Keratinocyte (primary cell): ENCODE data around the gene AIP. TPM values are rescaled to one million over a fixed set of nuclear protein-coding genes. Genes with fewer than 3 reads are reported as not detected.

ENCODE experiments used
- DNase-seq: peaks from one replicate; pipeline ENCODE4 v3.0.0-alpha.2; 2011; ENCODE audit warnings: low read depth, missing footprints, low spot score
- FAIRE-seq: peaks from 2 replicates; lab custom pipeline; 2011; peaks lifted over from hg19 to GRCh38; lab: Jason Lieb, UNC
- H2AFZ ChIP-seq: 2 replicates; pipeline ENCODE4 v1.6.0; 2012; ENCODE audit warnings: low read length, control low read depth, inconsistent platforms; ENCODE audit not compliant: control insufficient read depth
- H3K27ac ChIP-seq: 2 replicates; pipeline ENCODE4 v1.5.1; 2011; ENCODE audit warnings: low read length; ENCODE audit not compliant: control insufficient read depth, insufficient read depth
- H3K27me3 ChIP-seq: 3 replicates; pipeline ENCODE4 v1.6.0; 2011; ENCODE audit warnings: low read length; ENCODE audit not compliant: control insufficient read depth, insufficient read depth; ENCODE audit errors: extremely low read depth
- H3K36me3 ChIP-seq, 2 experiments: 2 replicates in 1 of 2; 3 replicates in 1 of 2; pipeline ENCODE4 v1.5.1; 2011; ENCODE audit warnings: low read length in 2 of 2, mild to moderate bottlenecking in 1 of 2; ENCODE audit not compliant: control insufficient read depth in 2 of 2, insufficient read depth in 2 of 2; ENCODE audit errors: extremely low read depth in 1 of 2
- H3K4me1 ChIP-seq: 3 replicates; pipeline ENCODE4 v1.5.1; 2011; ENCODE audit warnings: low read length; ENCODE audit not compliant: control insufficient read depth, insufficient read depth; ENCODE audit errors: extremely low read depth
- H3K4me2 ChIP-seq: 3 replicates; pipeline ENCODE4 v1.6.0; 2011; ENCODE audit warnings: low read depth, low read length; ENCODE audit not compliant: control insufficient read depth, insufficient read depth; ENCODE audit errors: extremely low read depth
- H3K4me3 ChIP-seq, 3 experiments: fragments of 200-600 bp in 1 of 3; sonication (generic) in 1 of 3; 2 replicates in 2 of 3; 3 replicates in 1 of 3; pipeline ENCODE4 v1.5.1; 2011 to 2016; ENCODE audit warnings: low read length in 3 of 3, mild to moderate bottlenecking in 3 of 3, control low read depth in 2 of 3, inconsistent platforms in 1 of 3, low read depth in 1 of 3, mixed read lengths in 1 of 3, mixed run types in 1 of 3, moderate library complexity in 1 of 3; ENCODE audit not compliant: control insufficient read depth in 2 of 3, insufficient read depth in 2 of 3; ENCODE audit errors: extremely low read depth in 1 of 3
- H3K79me2 ChIP-seq: 2 replicates; pipeline ENCODE4 v1.6.0; 2012; ENCODE audit warnings: low read length; ENCODE audit not compliant: control insufficient read depth, insufficient read depth
- H3K9ac ChIP-seq: 3 replicates; pipeline ENCODE4 v1.6.0; 2011; ENCODE audit warnings: low read length; ENCODE audit not compliant: control insufficient read depth, insufficient read depth; ENCODE audit errors: extremely low read depth
- H3K9me1 ChIP-seq: 3 replicates; pipeline ENCODE4 v1.6.0; 2011; ENCODE audit warnings: low read length; ENCODE audit not compliant: control insufficient read depth, insufficient read depth; ENCODE audit errors: extremely low read depth
- H3K9me3 ChIP-seq: 2 replicates; pipeline ENCODE4 v1.5.1; 2012; ENCODE audit warnings: low read depth, low read length; ENCODE audit not compliant: control insufficient read depth
- H4K20me1 ChIP-seq: 3 replicates; pipeline ENCODE4 v1.6.0; 2011; ENCODE audit warnings: low read length; ENCODE audit not compliant: control insufficient read depth, insufficient read depth; ENCODE audit errors: extremely low read depth
- CTCF ChIP-seq, 3 experiments: IDR thresholded peaks in 1 of 3; conservative IDR thresholded peaks in 1 of 3; optimal IDR thresholded peaks in 1 of 3; 2 replicates in 2 of 3; 3 replicates in 1 of 3; pipeline versions ENCODE3 to v1.5.1; 2011; ENCODE audit warnings: low read length in 3 of 3, mild to moderate bottlenecking in 3 of 3, moderate library complexity in 2 of 3, control low read depth in 1 of 3, inconsistent platforms in 1 of 3; ENCODE audit not compliant: insufficient read depth in 2 of 3; ENCODE audit errors: extremely low read depth in 1 of 3
- EZH2 ChIP-seq: IDR thresholded peaks from one replicate; pipeline ENCODE4 v1.6.1; 2012; ENCODE audit warnings: inconsistent platforms, mild to moderate bottlenecking, low read length, moderate library complexity
- dilution Hi-C: fragments of 300-500 bp; cut with MboI; formaldehyde crosslinking; loops from one replicate; pipeline ENCODE4 v1.7.0; 2020; ENCODE audit warnings: low sequenced_read_pairs; ENCODE audit not compliant: extremely low pct_ligation_motif_present
- polyA plus RNA-seq, 5 experiments: library from polyadenylated mRNA; depleted of rRNA in 3 of 5; stranded (reverse) in 3 of 5; stranded (forward) in 1 of 5; unstranded in 1 of 5; fragments of >200 nt; gene quantifications; 1 replicate in 1 of 5; 2 replicates in 3 of 5; 3 replicates in 1 of 5; pipeline versions ENCODE4 v1.2.1 to v1.2.3, GENCODE V29; 2011 to 2012; ENCODE audit warnings: missing spikeins in 2 of 5, low read depth in 1 of 5, low replicate concordance in 1 of 5

The AIP gene
- polyA plus RNA-seq, 1 donor (not counting 4 experiments of a cell fraction or from before 2014, with no cell fraction given) = 32.5 TPM

- no peak for FAIRE-seq
- Histone ChIP-seq H3K27ac (no peak overlapping the region), H3K79me2 (peaks cover 2% of the 10 kb centered on the region), H3K9ac (no peak overlapping the region), H3K4me2 (no peak overlapping the region), H3K9me3 (no peaks in the 10 kb centered on the region), H3K36me3 (peaks cover 18 to 23% of the 10 kb centered on the region in 2 experiments), H3K27me3 (no peaks in the 10 kb centered on the region), H3K4me3 (no peak overlapping the region), H4K20me1 (no peaks in the 10 kb centered on the region), H2AFZ (no peak overlapping the region), H3K9me1 (no peaks in the 10 kb centered on the region), H3K4me1 (no peaks in the 10 kb centered on the region)
- dilution Hi-C loops = no loop called here
- no peak for DNase-seq
- TF ChIP-seq EZH2 (no peak), CTCF (optimal IDR thresholded peaks at IDR 0.05 in 1 of 3, IDR thresholded peaks at IDR 0.05 in 1 of 3, conservative IDR thresholded peaks at IDR 0.05 in 1 of 3; ENCODE audit: extremely low read depth in 1 of 3, insufficient read depth in 2 of 3, low read length in 3 of 3) (no peak)
These were observed 7.3 kb downstream of the AIP start for GRCh38 chr11:67489885-67490726.

- peaks cover 2% of the 10 kb centered on the region for H3K79me2 ChIP-seq
- no peaks in the 10 kb centered on the region for H3K9me3 ChIP-seq
- no peak overlapping the region for H3K4me3 ChIP-seq
- FAIRE-seq = no peak
- no peak for DNase-seq
- peaks cover 18 to 24% of the 10 kb centered on the region in 2 experiments for H3K36me3 ChIP-seq
- dilution Hi-C loops = no loop called here
- no peak overlapping the region for H3K27ac ChIP-seq
- TF ChIP-seq CTCF (optimal IDR thresholded peaks at IDR 0.05 in 1 of 3, IDR thresholded peaks at IDR 0.05 in 1 of 3, conservative IDR thresholded peaks at IDR 0.05 in 1 of 3; ENCODE audit: extremely low read depth in 1 of 3, insufficient read depth in 2 of 3, low read length in 3 of 3) (no peak), EZH2 (no peak)
- H3K27me3 ChIP-seq = no peaks in the 10 kb centered on the region
- H4K20me1 ChIP-seq = no peaks in the 10 kb centered on the region
- no peak overlapping the region for H3K4me2 ChIP-seq
- no peaks in the 10 kb centered on the region for H3K9me1 ChIP-seq
- H3K4me1 ChIP-seq = no peaks in the 10 kb centered on the region
- no peak overlapping the region for H3K9ac ChIP-seq
- H2AFZ ChIP-seq = no peak overlapping the region
These were observed 7.9 kb downstream of the AIP start for GRCh38 chr11:67490727-67491065.
